CD4-positive, alpha-beta T cell treated with Interferon gamma for 1 hour (primary cell): ENCODE measurements around the gene AFAP1L1.
A peak's percentile ranks its signal among the peaks of the same experiment; 100 is the strongest.
"Not testable (repeated sequence)": the region's sequence is repeated elsewhere in the genome, so short reads cannot be mapped to it uniquely, and the experiment has no call there.

Experiments
- DNase-seq: peaks from one replicate; pipeline ENCODE4 v3.0.0-alpha.2; 2020

AFAP1L1 gene

DNA sequence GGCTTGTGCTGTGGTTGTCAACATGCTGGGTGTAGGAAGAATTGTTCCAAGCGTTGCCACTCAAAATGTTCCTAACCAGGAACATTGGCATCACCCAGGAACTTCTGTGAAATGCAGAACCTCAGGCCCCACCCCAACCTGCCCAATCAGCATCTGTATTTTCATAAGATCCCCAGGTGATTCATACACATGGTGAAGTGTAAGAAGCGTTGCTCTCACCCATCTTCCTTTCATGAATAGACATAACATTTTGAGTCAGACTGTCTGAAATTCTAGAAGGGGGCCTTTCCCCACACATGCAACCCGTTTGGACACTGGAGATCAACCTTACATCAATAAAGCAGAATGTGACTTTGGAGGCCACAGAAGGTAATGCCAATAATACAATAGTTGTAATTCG, 9.3 kb upstream of the AFAP1L1 start:
- no peak for DNase-seq

DNA sequence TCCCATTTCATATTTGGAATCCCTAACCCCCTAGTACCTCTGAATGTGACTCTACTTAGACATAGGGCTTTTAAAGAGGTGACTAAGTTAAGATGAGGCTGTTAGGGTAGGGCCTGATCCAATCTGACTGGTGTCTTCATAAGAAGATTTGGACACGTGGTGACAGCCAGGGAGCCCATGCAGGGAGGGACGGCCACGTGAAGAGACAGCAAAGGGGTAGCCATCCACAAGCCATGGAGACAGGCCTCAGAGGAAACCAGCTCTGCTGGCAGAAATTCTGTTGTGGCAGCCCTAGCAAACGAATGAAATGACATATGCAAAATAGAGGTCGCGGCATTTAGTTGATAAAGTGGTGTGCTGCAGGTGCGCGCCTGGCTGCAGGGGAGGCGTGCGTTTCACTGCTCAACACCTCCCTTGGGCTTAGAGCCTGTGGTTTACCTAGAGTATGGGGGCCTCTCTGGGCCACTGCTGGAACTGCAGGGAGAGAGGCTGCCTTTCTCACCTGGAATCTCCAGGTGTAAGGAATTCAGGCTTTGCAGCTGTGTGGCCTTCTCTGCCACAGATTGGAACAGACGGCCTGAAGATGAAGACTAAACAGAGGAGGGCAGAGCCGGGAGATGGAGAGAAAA, 7.1 kb upstream of the AFAP1L1 start:
- peak; percentile 29 for DNase-seq

DNA sequence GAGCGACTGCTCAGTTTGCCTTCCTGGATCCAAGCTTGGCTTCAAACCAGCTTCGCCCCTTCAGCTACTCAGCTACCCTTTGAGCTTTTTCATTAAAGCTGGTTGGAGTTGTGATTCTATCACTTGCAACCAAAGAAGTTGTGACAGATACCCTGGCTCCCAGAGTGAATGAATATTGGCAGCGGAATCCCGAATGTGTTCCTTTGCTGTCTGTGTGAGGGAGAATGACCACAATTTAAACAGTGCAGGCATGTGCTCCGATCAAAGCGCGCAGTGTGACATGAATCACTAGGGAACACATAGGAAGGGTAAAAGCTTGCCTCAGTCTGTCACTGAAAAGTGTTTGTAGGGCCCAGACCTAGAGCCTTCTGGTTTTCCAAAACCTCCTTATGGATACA, 6.6 kb upstream of the AFAP1L1 start:
- DNase-seq = no peak

DNA sequence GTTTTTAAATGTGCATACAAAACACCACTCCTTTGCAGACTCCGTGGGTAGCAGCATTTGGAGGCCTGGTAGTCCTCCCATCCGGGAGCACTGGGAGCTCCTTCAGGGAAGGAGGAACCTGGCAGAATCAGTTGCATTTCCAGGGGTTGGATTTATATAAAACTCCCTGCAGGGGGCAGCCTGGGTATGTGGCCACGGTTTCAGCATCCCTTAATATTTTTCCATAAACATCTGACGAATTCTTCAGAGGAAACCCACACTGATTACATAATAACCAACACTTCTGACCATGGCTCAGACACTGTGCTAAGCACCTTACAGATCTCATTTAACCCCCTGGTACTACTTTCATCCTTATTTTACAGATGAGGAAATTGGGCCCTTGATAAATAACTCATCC, 6.1 kb upstream of the AFAP1L1 start:
- DNase-seq = no peak

DNA sequence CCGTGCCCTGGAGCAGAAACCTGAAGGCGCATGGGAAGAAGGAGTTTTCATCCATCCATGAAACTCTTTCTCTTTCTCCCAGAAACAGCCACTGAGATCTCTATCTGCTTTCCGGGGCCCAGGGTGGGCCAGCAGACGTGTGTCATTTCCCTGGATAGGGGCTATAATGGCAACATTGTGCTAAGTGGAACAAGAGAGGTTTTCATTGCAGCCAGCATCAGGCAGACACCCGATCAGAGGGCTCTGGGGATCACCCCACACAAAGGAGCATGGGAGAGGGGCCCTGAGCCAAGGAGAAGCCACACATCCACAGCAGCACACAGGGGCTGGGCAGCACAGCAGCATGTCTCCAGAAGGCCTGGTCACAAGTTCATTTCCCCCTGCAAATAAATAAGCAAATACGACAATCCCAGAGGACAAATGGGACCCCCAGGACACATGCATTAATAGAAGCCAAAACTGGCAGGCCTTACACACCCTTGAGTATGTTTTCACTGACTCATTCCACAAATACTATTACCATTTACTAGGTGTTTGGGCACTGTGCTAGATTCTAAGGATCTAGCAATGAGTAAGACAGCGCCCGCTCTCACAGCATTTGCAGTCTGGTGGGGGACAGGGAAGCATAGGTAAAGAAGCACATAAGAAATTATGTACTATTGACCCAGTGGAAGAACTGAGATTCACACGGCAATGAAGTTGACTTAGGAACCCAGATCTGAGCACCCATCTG, 4.3 kb upstream of the AFAP1L1 start:
- DNase-seq = no peak

DNA sequence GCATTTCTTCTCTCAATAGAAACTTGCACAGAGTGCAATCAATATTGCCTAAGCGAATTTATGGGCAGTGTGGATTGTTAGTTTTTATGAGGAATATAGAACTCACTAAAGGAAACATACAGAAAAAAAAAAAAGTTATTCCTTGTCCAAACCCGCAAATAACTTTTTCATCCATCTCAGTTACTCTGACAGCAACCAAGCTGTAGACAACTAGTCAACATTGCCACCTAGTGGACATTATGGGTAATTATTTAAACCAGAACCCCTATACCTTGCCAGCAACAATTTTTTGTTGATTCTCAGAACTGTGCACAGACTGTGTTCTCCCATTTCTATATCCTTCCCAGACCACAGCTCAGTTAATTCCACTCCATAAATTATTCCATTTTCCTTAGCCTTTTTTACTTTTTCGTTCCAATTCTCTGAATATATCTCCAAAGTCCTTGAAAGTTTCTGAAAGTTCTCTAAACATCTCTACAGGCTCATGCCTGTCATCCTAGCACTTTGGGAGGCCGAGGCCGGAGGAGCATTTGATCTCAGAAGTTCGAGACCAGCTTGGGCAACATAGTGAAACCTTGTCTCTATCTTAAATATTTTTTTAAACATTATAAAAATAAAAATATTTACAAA, 2.6 kb upstream of the AFAP1L1 start:
- DNase-seq = no peak

DNA sequence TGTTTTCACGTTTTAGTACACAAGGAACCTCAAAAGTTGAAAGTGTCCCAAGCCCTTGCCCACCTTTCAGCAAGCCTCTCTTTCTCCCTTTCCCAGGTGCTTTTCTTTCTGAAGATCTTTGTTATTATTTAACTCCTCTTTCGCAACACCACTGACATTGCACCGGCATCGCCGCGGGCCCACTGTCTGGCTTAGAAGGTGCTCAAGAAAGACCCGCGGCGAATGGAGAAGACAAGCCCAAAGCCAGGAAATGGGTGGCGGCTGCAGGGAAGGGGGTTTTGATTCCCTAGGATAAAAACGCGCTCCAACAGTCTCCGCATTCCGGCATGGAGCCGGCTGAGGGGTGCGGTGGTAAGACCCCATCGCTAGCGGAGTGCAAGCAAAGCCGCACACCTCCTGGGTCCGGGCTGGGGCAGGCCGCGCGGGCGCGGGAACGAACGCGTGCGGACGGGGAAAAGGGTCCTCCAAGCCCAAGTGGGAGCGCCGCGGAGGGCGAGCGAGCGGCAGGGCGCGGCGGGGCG, 404 bp upstream of the AFAP1L1 start:
- DNase-seq = no peak

DNA sequence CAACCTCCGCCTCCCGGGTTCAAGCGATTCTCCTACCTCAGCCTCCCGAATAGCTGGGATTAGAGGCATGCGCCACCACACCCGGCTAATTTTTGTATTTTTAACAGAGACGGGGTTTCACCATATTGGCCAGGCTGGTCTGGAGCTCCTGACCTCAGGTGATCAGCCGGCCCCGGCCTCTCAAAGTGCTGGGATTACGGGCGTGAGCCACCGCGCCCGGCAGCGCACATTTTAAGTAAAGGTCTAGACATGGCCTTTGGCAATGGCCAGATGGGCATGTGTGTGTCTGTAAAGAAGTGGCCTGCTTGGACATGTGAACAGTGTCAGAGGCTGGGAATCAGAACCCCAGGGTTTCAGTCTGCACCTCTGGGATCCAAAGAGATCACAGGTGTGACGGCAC, 1.1 kb downstream of the AFAP1L1 start:
- DNase-seq = not testable (repeated sequence)

DNA sequence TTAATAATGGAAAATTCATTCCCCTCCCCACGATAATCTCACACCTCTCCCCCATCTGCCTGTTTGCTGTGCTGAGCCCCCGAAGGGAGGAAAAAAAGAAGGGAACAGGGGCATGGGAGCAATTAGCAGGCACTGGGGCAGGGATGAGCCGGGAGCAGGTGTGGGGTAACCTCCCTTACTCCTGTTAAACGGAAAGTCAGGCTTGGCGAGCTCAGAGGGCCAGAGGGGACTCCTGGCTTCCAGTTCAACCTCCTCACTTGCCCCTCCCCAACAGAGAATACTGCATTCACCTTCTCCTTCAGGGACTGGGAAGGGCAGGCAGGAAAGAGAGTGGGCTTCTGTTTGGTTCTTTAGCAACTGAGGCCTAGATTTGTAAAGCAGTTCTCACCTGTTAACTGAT, 1.6 kb downstream of the AFAP1L1 start:
- DNase-seq = no peak

DNA sequence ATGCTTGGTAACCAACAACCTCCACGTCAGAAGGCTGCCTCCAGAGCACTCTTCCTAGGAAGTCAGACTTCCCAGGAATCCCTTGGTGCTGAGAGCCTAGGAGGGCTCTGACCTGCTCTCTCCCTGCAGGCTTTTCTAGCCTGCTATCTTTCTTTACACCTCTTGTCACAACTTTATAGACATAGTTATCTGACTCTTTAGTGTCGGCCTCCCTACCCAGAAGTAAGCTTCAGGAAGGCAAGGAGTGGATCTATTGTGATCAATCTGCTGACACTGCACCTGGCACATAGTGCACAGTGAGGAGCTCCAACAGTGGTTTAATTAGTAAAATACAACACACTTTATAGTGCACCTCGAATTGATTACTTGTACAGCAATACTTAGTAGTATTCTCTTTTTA, 2.3 kb downstream of the AFAP1L1 start:
- no peak for DNase-seq

DNA sequence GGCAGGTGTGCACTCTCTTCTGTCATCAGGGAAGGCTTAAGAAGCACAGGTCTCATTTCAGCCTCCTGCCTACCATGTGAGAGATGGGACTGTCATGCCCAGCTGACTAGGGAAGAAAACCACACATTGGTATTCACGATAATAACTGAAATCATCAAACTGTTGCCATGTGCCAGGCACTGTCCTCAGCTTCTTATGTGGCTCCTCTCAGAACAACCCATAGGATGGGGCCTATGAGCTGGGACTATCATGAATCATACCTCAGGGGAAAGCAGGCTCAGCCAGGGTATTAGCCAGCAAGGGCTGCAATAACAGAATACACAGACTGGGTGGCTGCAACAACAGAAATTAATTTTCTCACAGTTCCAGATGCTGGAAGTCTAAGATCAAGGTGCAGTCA, 3.3 kb downstream of the AFAP1L1 start:
- DNase-seq = no peak

DNA sequence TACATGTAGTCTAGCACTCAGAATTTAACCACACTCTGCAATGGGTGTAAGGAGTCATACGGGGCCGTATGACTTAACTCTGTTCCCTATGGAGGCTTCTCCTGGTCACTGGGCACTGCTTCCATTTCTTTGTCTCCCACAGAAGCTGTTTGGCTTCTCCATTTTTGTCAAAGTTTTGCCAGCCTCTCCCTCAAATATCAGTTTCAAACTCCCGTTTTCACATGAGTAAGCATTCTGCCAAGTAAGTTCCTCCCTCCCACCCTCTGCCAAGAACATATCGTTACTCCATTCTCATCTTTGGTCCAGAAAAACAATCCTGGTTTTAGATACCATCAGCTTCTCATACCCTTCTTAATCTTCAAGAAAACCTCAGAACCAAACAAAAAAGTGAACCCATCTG, 6.1 kb downstream of the AFAP1L1 start:
- DNase-seq = no peak

DNA sequence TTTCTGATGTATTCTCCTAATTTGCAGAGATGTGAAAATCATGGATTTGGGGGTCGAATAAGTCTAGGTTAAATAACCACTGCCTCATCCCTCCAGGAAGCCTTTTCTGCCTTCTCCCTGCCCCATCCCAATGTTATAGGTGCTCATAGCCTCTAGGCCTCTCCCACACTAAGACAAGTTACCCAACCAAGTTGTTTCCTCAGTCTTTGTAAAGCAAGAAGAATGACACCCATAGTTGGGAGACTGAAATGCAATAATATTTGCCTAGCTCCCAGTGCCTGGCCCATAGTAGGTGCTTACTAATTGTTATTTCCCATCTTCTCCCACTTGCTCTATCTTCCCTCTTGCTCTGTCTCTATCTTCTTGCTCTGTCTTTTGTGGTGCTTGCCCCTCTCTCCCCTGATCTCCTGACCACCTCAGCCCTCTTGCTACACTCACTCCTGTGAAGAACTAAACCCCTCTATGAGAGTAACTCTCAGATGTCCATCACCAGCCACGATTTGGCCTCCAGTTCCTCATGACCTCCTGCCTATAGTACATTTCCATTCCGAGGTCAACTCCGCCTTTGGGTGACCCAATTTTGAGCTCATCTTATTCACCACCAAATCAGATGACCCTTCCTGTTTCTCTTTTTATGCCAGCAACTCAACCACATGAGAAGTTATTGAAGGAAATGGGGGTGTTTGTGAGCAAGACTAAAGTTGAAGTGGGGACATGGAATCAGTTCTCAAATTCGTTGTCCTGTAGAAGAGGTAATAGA, 7.0 kb downstream of the AFAP1L1 start:
- no peak for DNase-seq

DNA sequence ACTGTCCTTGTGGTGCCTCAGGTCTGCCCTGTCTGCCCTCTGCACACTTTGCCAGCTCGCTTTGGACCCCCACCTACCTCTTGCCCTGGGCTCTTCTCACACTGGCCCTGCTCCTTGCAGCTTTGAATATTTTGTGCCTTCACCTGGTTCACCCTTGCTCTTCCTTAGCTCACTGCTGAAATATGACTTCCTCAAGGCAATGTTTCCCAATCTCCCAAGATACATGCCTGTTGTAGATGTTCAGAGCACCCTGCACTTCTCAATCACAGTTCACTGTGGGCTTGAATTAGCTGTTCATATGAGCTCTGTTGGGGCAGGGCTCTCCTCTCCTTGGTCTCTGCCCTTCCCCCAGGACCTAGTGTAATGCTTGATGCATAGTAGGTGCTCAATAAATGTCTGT, 8.0 kb downstream of the AFAP1L1 start:
- DNase-seq = no peak

DNA sequence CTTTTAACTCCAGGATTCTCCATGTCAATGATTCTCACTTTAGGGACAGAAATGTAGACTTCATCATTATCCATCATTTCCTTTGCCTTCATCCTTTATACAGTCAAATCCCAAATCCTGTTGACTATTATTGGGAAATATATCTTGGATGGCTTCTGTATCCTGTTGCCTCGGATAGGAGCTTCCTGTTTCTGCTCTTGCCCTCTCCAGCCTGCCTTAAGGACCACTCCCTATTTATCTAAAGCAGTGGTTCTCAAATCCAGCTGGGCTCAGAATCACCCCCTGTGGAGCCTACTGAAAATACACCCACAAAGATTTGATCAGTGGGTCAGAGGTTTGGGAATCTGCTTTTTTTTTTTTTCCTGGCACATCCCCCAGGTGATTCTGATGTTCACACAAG, 8.5 kb downstream of the AFAP1L1 start:
- no peak for DNase-seq

DNA sequence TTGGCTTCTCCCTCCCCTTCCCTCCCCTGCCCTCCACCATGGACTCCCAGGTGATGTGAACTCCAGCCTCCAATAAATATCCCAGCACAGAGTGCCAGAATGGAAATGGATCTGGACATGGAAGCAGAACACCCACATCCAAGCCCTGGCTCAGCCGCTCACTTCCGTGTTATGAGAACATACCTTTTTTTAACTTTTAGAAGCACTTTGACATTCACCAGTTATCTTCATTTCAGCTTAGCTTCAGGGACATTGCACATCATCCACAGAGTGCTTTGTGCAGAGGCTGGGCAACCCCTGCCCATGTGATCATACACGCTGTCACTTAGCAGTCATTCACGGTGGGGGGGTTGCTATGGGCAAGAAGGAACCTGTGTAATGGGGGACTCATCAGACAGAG, 9.1 kb downstream of the AFAP1L1 start:
- no peak for DNase-seq

DNA sequence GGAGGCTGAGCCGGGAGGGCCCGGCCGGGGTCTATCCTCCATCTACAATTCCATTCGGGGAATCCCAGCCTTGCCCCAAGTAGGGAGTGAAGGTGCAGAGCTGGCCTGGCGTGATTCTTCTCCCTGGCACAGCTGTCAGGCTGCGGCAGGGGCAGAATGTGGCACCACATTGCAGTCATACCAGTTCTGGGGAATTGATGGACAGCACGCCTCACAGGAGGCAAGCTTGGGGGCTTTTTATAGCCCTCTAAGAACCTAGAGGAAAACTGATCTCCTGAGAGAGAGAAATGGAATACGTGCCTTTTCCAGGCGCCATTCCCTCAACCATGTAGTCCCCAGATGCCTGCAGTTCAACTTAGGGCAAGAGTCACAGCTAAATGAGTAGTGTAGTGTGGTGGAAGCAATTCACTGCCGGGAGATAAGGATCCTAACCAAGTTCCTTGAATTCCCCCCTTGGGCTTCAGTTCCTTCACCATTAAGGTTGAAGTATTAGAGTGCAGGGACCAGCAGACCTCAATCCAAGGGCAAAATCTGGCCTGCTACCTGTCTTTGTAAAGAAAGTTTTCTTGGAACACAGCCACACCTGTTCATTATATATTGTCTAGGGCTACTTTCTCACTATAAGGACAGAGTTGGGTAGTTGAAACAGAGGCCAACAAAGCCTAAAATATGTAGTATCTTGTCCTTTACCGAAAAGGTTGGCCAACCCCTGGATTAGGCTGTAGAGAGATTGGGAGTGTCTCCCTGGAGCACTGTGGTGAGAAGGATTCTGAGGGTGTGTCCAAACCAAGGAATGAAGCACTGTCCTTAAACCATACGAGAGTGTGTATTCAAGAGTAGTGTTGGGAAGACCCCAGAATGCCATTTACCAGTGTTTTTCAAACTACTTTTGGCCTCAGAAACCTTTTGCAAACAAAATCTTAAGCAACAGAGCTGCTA, 10.6 kb downstream of the AFAP1L1 start:
- no peak for DNase-seq

DNA sequence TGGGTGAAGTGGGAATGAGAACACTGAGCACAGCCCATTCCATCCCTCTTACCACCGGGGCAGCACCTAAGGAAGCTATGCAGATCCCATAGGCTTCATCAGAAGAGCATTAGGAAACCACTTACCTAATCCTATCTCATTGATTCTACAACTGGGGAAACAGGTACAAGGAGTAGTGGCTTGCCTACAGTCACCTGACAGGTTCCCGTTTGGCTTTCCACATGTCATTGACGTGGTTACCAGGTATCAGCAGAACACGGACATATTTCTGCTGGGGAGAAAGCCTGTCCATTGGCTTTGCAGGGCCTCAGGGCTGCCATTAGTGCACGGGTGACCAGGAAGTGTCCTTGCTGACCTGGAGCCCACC, 11.3 kb downstream of the AFAP1L1 start:
- no peak for DNase-seq

DNA sequence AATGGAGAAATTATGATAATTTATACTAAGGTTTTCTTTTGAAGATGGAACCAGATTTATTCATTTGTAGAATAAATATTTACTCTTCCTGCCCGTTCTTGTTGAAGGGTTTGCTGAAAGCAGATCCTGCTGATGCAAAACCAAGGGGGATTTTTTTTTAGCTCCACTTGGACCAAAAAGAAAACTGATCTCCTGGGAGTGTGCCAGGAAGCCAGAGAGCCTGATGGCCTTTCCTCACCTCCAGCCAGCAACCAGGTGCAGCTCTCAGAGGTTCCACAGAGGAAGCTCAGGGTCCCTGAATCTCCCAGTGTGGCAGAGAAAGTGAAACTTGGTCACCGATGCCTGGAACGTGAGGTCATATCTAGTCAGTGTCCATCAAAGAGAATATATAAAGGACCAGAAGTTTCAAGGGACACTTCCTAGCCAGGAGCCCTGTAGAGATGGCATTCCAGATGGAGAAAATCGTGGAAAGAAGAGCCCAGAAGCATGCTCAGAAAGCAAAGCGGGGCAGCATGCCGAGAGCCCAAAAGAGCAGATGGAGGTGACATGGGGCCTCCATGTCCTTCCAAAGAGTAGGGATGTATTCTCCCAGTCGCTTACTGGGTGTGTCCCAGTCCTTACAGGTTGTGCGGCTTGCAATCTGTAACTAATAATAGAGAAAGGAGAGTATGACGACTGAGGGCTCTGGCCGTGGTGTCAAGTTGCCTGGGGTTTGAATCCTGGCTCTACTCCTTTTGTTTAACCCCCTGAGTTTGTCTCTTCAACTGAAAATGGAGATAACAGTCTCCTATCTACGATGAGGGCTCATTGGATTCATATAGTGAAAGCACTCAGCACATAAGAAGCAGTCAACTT, 12.2 kb downstream of the AFAP1L1 start:
- no peak for DNase-seq

DNA sequence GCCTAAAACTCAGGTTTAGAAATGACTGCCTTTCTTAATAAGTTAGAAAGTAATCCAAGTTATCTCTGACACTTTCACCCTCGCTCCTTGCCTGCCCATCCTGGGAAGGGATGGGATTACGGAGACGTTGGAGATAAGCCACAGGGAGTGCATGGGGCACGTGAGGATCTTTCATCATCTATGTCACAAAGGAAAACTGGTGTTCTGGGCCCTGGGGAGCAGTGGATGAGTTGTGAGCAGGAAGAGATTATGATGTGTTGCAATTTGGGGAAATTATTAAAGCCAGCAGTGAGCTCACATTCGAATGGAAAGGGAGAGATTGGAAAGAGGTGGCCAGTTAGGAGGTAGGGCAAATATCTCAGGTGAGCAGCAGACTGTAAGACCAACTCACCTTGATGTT, 12.8 kb downstream of the AFAP1L1 start:
- no peak for DNase-seq

DNA sequence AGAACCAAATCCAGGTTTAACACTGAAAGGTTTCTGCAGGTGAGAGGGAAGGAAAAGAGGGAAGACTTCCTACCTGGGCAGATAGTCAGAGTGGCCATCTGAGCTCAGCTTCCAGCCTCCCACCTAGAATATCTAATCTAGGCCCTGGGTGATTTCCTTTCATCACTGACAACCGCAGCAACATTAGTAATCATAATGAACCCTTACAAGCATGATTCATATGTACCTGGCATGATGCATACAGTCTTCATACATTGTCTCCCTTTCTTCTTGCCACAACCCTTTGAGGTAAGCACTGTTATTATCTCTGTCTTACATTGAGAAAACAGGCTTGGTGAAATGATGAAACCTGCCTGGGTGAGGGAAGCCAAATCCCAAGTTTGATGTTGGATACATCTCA, 13.5 kb downstream of the AFAP1L1 start:
- DNase-seq = no peak
